ENCODE measurements around the gene SH2D2A.

- TF ChIP-seq CTCF (IDR thresholded peaks at IDR 0.05) (no peak), EZH2 (IDR thresholded peaks at IDR 0.05; ENCODE audit: borderline replicate concordance, insufficient read depth, low read depth, low read length, poor library complexity, severe bottlenecking) (no peak)
These were observed 42.4 kb upstream of the SH2D2A start, which contains the start of gene INSRR for GRCh38 chr1:156858959-156859522.

Data from B cell (primary cell).